GM21381 (cell line): ENCODE measurements around the gene TRAPPC6A.

ENCODE experiments used
- ATAC-seq: cut with Tn5 transposase; IDR thresholded peaks from one replicate; pipeline ENCODE4 v1.9.1; 2021; ENCODE audit warnings: mild to moderate bottlenecking, moderate library complexity; ENCODE audit not compliant: unreplicated experiment

Gene TRAPPC6A

DNA sequence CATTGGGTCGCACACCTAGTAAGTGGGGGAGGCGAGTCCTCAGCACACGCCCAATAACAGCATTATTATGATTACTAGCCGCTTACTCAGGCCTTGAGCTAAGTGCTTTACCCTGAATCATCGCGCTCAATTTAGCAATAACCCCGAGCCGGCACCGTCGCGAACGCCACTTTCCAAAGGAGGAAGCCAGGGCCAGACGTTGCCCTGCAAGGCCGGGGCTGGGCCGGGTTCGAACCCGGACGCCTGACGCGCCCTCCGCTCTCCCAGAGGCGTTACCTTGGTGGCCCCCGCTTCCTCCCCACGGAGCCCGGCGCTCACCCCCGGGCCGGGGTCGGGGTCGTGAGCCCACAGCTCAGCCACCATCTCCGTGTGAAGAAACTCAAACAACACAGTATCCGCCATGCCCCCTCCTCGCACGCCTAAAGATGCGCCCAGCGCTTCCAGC is at the start of gene TRAPPC6A:
TRAPPC6A (minus strand) TSS at position 421 of the 445 bp plus-strand sequence; CDS start at position 402, 19 bp downstream.
- ATAC-seq: peak; percentile 11

DNA sequence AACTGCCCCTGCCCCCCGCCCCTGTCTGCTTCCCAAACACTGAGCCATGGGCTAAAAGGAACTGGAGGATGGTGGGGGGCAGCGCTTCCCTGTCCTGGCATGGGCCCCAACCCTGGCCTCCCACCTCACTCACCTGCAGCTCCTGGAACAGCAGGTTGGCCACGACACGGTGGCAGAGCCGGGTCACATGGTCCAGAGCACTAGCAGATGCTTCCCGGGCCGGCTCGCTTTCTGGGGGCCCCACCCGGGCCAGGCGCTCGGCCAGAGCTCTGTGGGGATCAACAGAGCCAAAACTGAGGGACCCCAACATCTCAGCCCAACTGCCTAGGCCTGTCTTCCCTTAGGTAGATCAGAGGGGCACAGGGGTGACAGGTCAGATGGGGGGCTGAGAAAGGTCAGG is 46.6 kb upstream of the TRAPPC6A start:
- ATAC-seq: no peak

GRCh38 chr19:45223879-45224278 is 45.8 kb upstream of the TRAPPC6A start:
- no peak for ATAC-seq

DNA sequence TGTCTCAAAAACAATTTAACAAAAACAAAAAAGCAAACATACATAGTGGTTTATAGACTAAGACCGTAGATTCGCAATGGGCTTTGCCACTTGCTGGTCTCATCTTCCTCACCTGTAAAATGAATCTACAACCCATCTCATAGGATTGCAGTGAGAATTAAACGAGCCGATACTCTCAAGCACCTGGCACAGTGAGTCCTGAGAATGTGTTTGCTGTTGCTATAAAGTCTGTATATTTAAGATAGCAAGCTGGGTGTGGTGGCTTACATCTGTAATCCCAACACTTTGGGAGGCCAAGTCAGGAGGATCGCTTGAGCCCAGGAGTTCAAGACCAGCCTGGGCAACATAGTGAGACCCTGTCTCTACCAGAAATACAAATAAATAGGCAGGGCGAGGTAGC is 44.7 kb upstream of the TRAPPC6A start:
- ATAC-seq: no peak

GRCh38 chr19:45218911-45219743 is 41.1 kb upstream of the TRAPPC6A start:
- ATAC-seq: no peak

GRCh38 chr19:45218426-45218825 is 40.4 kb upstream of the TRAPPC6A start:
- no peak for ATAC-seq

GRCh38 chr19:45217957-45218334 is 39.9 kb upstream of the TRAPPC6A start:
- no peak for ATAC-seq

DNA sequence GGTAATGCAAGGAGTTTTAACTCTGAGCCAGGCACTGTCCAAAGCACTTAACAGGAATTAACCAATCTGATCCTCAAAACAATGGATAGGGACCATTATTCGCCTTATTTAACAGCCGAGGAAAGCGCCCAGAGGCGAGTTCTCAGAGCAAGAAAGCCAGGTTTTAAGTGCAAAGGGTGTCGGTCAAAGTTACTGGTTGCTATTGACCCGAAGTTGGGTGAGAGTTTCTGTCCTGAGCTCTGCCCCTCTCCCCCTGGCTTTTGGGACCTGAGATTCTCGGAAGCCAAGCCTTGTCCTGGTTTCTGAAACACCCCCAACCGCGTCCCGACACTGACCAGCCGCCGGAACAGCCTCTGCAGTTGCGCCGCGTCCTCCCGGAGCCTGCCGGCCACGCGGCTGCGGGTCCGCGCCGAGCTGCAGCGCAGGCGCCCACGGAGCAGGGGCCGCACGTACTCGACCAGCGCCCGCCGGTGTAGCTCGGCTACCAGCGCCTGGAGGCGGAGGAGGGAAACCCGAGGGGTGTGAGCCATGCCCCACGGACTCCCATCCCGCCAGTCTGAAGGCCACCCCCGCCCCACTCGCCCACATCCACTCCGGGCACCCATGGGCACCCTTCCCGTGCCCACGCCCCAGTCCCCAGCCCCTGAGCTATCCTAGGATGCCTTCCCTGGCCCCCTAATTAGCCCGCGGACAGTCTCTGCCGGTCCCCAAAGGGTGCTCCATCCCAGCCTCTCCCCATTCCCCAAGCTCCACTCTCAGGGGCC is 39.3 kb upstream of the TRAPPC6A start:
- ATAC-seq: no peak

GRCh38 chr19:45216667-45217066 is 38.6 kb upstream of the TRAPPC6A start:
- no peak for ATAC-seq

GRCh38 chr19:45215391-45216191 is 37.6 kb upstream of the TRAPPC6A start:
- ATAC-seq: no peak

DNA sequence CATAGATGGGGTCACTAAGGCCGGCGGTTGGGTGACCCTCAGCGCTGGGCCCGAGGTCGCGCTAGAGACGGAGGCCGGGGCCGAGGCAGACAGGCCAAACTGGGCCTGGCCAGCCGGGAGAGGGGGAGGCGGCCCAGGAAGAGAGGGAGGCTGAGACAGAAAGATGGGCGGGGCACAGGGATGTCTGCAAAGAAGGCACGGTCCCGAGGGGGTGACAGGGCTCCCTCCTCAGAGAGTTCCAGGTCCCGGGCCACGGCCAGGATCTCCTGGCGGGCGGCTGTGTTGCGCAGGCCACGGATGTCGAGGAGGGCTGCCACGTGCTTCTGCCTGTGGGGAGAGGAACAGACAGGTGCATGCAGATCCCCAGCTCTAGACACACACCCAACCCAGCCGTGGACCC is 35.0 kb upstream of the TRAPPC6A start:
- no peak for ATAC-seq

- ATAC-seq: no peak
Observed at GRCh38 chr19:45211751-45212381, 33.8 kb upstream of the TRAPPC6A start.

DNA sequence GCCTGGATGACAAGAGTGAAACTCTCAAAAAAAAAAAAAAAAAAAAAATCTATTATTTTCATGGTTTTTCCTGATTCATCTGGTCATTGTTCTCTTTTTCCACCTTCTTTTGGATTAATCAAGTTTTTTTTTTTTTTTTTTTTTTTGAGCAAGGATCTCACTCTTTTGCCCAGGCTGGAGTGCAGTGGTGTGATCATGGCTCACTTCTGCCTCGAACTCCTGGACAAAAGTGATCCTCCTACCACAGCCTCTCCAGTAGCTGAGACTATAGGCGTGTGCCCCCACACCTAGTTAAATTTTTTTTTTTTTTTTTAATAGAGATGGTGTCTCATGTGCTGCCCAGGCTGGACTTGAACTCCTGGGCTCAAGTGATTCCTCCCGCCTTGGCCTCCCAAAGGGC is 28.3 kb upstream of the TRAPPC6A start:
- no peak for ATAC-seq

DNA sequence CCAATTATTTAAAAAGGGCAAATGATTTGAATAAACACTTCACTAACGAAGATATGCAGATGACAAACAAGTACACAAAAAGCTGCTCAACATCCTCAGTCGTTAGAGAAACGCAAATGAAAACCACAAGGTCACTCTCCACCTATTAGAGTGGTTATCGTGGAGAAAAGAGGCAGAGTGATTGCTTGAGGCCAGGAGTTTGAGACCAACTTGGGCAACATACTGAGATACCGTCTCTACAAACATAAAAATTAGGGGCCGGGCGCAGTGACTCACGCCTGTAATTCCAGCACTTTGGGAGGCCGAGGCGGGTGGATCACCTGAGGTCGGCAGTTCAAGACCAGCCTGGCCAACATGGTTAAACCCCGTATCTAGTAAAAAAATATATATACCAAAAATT is 27.8 kb upstream of the TRAPPC6A start:
- no peak for ATAC-seq

- no peak for ATAC-seq
Observed at GRCh38 chr19:45202637-45203036, 24.6 kb upstream of the TRAPPC6A start.

- no peak for ATAC-seq
Observed at GRCh38 chr19:45200568-45200967, 22.5 kb upstream of the TRAPPC6A start.

DNA sequence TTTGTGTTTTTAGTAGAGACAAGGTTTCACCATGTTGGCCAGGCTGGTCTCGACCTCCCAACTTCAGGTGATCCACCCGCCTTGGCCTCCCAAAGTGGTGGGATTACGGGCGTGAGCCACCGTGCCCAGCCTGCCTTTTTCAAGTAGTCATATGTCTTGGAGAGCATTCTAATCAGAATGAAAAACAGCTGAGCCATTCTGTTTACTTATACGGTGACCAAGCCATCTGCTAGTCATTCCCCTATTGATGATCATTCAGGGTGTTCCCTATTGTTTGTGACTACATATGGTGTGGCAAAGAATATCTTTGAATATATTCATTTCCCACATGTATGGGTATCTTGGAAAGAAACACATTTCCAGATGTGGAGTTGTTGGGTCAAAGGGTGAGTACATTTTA is 17.7 kb upstream of the TRAPPC6A start:
- ATAC-seq: no peak

GRCh38 chr19:45191375-45191774 is 13.3 kb upstream of the TRAPPC6A start:
- no peak for ATAC-seq

GRCh38 chr19:45189971-45190370 is 11.9 kb upstream of the TRAPPC6A start:
- no peak for ATAC-seq

DNA sequence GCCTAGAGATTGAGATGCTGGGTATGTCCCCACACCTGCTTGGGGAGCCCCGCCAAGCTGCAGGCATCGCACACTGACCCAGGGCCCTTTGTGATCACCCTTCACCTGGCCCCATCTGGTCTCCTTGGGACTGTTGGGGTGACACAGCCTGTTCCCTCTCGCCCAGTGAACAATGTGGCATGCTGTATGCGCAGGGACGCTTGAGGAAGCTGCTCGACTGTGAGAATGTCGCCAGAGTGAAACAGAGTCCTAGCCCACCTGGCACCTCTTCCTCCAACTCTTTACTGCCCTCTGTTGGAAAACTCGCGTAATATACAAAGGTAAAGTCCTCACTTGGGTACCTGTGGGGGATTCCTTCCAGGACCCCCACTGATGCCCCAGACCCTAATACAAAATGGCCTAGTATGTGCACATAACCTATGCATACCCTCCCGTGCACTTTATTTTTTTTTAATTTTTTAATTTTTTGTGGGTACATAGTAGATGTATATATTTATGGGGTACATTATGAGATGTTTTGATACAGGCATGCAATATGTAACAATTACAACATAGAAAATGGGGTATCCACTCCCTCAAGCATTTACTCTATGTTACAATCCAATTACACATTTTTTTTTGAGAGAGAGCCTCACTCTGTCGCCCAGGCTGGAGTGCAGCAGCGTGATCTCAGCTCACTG is 9.5 kb upstream of the TRAPPC6A start:
- no peak for ATAC-seq
